ENCODE data around the gene LAMTOR1.

GRCh38 chr11:72067266-72067665, 35.8 kb downstream of the LAMTOR1 start:
- TF ChIP-seq CTCF (optimal IDR thresholded peaks at IDR 0.05 in 1 of 3, IDR thresholded peaks at IDR 0.05 in 1 of 3, conservative IDR thresholded peaks at IDR 0.05 in 1 of 3; ENCODE audit: extremely low read depth in 1 of 3, insufficient read depth in 2 of 3, low read length in 3 of 3) (no peak), EZH2 (IDR thresholded peaks at IDR 0.05; ENCODE audit: low read length) (no peak)
